Right atrium auricular region (tissue), 2 donors: Measurements from ENCODE around the gene TSPAN31. TPM values are rescaled to one million over a fixed set of nuclear protein-coding genes. Genes with fewer than 3 reads are reported as not detected.
"Not testable (repeated sequence)": the region's sequence is repeated elsewhere in the genome, so short reads cannot be mapped to it uniquely, and the experiment has no call there.

Experiments used
- DNase-seq: peaks from one replicate; pipeline ENCODE4 v3.0.0-alpha.2; 2019; ENCODE audit warnings: low spot score
- H3K27ac ChIP-seq, 2 donors: fragments of 200-600 bp; sonication (generic); 1 replicate in 1 of 2; 2 replicates in 1 of 2; pipeline ENCODE4 v1.5.1; 2016 to 2019
- H3K27me3 ChIP-seq, 2 donors: fragments of 200-600 bp; sonication (generic); one replicate each; pipeline versions ENCODE4 v1.5.1 to v1.6.0; 2017 to 2019
- H3K36me3 ChIP-seq: fragments of 200-600 bp; sonication (generic); one replicate; pipeline ENCODE4 v1.5.1; 2016
- H3K4me1 ChIP-seq, 2 donors: fragments of 200-600 bp; sonication (generic); one replicate each; pipeline versions ENCODE4 v1.5.1 to v1.6.0; 2017 to 2019
- H3K4me3 ChIP-seq, 2 donors: fragments of 200-600 bp; sonication (generic); 1 replicate in 1 of 2; 2 replicates in 1 of 2; pipeline ENCODE4 v1.5.1; 2017 to 2019; ENCODE audit warnings: mild to moderate bottlenecking in 1 of 2, moderate library complexity in 1 of 2
- H3K9me3 ChIP-seq, 2 donors: fragments of 200-600 bp; sonication (generic); one replicate each; pipeline ENCODE4 v1.5.1; 2019
- total RNA-seq, 2 donors: library from RNA; depleted of rRNA; stranded (reverse); fragments of >200 nt; gene quantifications; one replicate each; pipeline ENCODE4 v1.1.0, GENCODE V29; 2016
- TF ChIP-seq, protein P1 (sequence below), 2 donors: fragments of 200-600 bp; sonication (generic); IDR thresholded peaks; one replicate each; pipeline ENCODE4 v1.5.1; 2019; ENCODE audit warnings: antibody characterized with exemption in 2 of 2

Gene TSPAN31
- total RNA-seq, 2 donors from 2014 or later, result 50.3 to 59.6 TPM

- H3K27ac ChIP-seq, result no peak overlapping the region
- no peak overlapping the region for H3K4me3 ChIP-seq
- peaks cover 0 to 4% of the 10 kb centered on the region in 2 donors for H3K4me1 ChIP-seq
- no peaks in the 10 kb centered on the region for H3K27me3 ChIP-seq
- peaks cover 58% of the 10 kb centered on the region for H3K36me3 ChIP-seq
- DNase-seq, result peak; percentile 36
- TF ChIP-seq, protein P1, sequence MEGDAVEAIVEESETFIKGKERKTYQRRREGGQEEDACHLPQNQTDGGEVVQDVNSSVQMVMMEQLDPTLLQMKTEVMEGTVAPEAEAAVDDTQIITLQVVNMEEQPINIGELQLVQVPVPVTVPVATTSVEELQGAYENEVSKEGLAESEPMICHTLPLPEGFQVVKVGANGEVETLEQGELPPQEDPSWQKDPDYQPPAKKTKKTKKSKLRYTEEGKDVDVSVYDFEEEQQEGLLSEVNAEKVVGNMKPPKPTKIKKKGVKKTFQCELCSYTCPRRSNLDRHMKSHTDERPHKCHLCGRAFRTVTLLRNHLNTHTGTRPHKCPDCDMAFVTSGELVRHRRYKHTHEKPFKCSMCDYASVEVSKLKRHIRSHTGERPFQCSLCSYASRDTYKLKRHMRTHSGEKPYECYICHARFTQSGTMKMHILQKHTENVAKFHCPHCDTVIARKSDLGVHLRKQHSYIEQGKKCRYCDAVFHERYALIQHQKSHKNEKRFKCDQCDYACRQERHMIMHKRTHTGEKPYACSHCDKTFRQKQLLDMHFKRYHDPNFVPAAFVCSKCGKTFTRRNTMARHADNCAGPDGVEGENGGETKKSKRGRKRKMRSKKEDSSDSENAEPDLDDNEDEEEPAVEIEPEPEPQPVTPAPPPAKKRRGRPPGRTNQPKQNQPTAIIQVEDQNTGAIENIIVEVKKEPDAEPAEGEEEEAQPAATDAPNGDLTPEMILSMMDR (IDR thresholded peaks at IDR 0.05), result no peak
- H3K9me3 ChIP-seq, result no peaks in the 10 kb centered on the region
These were observed 23.9 kb upstream of the TSPAN31 start for GRCh38 chr12:57720606-57721595.

DNA sequence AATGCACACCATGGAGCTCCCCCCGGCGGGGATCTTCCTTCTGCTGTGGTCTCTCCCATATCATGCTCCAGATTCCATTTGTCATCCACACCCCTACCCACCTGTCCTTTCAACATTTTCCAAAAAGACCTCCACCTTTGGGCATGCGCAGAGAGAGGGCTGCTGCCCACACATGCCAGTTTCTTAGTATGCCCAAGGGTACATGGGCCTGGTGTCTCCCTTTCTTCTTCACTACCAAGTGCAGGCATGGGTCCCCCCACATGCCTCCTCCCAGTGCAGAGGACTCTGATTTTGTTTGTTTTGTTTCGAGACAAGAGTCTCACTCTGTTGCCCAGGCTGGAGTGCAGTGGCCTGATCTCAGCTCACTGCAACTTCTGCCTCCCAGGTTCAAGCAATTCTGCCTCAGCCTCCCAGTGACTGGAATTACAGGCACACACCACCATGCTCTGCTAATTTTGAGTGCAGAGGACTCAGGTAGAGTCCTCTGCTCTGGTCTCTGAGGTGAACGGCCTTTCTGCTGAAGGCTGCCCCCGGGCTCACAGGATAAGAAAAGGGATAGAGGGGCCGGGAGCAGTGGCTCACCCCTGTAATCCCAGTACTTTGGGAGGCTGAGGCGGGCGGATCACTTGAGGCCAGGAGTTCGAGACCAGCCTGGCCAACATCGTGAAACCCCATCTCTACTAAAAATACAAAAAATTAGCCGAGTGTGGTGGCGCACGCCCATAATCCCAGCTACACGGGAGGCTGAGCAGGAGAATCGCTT lies 22.8 kb upstream of the TSPAN31 start:
- peaks cover 0 to 15% of the 10 kb centered on the region in 2 donors for H3K4me1 ChIP-seq
- peak; percentile 52 for DNase-seq
- not testable (repeated sequence) for H3K27me3 ChIP-seq, H3K9me3 ChIP-seq, H3K4me3 ChIP-seq, H3K27ac ChIP-seq
- peaks cover 47% of the 10 kb centered on the region for H3K36me3 ChIP-seq

DNA sequence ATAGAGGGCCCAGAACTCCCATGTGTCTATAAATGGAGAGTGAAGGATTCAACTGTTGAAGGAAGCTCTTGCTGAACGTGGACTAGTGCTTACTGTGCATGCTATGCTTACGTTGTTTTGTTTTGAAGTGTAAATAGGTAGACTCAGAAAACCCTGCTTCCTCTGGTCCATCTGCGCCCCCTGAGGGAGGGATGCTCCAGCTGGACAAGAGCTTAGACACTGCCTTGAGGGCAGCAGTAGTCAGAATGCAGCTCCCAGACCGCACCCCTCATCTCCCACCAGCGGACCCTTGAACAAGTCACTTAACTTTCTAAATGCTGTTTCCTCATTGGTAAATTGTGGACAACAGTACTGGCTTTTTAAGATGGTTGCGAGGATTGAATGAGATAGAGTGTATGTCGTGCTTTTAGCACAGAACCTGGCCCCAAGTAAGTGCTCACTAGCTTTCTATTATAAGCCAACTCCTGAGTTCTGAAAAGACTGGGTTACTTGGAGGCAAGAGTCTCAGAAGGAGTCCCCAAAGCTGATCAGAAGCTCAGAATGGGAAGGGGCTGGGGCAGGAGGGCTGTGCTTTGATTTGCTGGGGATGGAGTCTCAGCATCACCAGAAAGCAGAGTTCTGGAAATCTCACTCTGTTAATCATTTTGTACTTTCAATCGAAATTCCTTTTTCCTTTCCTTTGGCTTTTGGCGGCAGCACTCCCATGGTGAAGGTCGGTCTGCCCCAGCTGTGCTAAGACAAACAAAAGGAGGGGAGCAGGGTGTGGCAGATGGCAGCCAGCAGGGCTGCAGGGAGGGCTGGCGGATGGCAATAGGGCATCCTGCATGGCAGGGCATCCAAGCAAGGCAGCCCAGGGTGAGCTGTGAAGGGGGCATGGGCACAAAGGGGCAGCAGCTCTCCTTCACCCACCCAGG lies 21.9 kb upstream of the TSPAN31 start:
- H3K4me3 ChIP-seq, result no peak overlapping the region
- peak; percentile 51 for DNase-seq
- H3K4me1 ChIP-seq, result peaks cover 0 to 24% of the 10 kb centered on the region in 2 donors
- TF ChIP-seq, protein P1 (IDR thresholded peaks at IDR 0.05), result no peak
- H3K36me3 ChIP-seq, result peaks cover 38% of the 10 kb centered on the region
- no peaks in the 10 kb centered on the region for H3K9me3 ChIP-seq
- H3K27ac ChIP-seq, result no peak overlapping the region
- H3K27me3 ChIP-seq, result no peaks in the 10 kb centered on the region

DNA sequence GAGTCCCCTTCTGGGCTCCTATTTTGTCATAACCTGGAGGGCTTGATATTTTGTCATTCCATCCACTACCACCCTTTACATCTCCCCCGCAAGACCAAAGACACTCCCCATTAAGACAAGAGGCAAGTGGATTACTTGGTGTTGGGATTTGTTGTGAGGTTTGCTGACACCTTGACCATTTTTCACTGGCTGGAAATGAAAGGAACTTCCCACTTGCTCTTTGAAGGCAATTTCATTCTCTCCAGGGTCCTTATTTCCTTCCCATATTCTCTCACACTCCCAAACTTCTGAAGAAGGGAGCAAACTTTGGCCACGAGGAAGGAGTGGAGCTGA lies 21.2 kb upstream of the TSPAN31 start:
- H3K36me3 ChIP-seq, result peaks cover 31% of the 10 kb centered on the region
- H3K4me1 ChIP-seq, result peaks cover 0 to 25% of the 10 kb centered on the region in 2 donors
- no peak for DNase-seq
- H3K27ac ChIP-seq, result no peak overlapping the region
- no peak overlapping the region for H3K4me3 ChIP-seq
- TF ChIP-seq, protein P1 (IDR thresholded peaks at IDR 0.05), result no peak
- H3K9me3 ChIP-seq, result no peaks in the 10 kb centered on the region
- no peaks in the 10 kb centered on the region for H3K27me3 ChIP-seq

DNA sequence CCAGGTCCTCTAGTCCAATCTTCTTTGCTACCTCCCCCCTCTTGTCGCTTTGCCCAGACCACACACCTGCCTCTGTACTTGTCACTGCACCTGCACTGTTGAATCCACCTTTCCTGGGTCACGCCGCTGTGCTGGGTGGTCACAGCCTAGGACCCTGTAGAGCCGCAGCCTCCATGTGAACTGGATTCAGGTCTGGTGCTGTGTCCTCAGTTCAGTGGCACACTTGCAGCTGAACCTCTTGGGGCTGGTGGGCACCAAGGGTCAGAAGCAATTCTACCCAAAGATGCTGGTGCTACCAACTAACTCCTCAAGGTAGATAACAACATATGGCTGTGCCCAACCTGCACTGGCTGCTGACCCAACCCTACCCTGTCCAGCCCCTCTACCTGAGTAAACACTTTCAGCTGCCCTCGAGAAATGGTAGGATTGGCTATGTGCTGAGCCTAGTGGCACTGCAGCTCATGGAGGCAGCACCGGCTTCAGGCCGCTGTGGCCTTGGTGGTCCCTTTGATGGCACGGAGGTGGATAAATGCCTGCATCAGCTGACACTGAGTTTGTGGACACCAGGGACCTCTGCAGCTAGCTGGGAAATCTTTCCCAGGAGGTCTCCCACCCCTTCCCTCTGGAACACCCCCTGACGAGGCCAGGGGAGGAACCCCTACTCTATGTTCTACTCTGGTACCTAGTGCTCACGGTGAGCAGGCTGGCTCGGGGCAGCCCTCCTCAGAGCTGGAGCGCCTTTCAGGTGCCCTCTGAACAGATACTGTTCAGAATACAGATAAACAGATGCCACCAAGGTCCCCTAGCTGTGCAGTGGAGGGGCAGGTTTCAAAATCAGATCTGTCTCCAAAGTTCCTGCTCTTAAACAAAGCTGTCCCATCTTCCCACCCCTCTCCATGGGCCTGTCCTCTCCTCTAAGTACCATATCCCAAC lies 20.6 kb upstream of the TSPAN31 start:
- peaks cover 0 to 25% of the 10 kb centered on the region in 2 donors for H3K4me1 ChIP-seq
- H3K36me3 ChIP-seq, result peaks cover 25% of the 10 kb centered on the region
- TF ChIP-seq, protein P1 (IDR thresholded peaks at IDR 0.05), result no peak

More for the DNA sequence above, 20.6 kb upstream of the TSPAN31 start:
- no peaks in the 10 kb centered on the region for H3K9me3 ChIP-seq
- H3K4me3 ChIP-seq, result no peak overlapping the region
- peak; percentile 53 for DNase-seq
- no peaks in the 10 kb centered on the region for H3K27me3 ChIP-seq
- no peak overlapping the region for H3K27ac ChIP-seq
